ENCODE results near the gene HOXA2.

HOXA2 gene

DNA sequence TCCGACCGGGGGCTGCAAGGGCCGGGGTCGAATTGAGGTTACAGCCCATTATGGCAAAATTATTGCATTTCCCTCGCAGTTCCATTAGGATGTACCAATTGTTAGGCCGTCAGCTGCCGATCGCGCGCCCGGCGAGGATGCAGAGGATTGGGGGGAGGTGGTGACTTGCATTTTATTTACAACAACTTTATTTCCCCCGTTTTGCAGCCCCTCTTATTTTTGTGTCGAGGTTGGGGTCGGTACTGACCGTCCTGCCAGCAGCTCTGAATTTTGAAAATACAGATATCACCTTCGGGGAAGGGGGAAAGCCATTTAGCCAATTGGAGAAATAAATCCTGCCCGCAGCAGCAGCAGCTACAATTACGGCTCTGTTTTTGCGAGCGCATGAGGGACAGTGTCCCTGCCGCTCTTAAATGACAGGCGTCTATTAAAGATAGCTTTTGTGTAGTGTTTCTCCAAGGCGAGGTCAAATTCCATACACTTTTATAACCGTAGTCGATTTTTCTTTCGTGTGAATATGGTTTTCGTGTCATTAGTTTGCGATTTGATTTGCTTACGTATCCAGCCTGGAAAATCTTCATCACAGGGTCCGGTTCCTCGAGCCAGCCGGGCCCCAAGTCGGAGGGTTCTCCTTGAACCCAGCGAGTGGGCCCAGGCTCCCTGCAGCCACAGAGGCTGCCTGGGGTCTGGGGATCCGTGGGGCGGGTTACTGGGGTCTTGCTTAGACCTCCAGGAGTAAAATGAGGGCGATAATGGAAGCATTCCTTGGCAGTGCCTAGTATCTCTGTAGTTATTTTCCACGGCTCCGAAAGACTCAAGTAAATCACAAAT, 41.7 kb upstream of the HOXA2 start:
- no peak for DNase-seq (ENCODE audit: low spot score in 2 of 2)
- no peaks in the 10 kb centered on the region for H3K9me3 Mint-ChIP-seq
- H3K4me3 Mint-ChIP-seq, result no peak overlapping the region
- ATAC-seq, result no peak
- H3K4me1 Mint-ChIP-seq, result peaks cover 6% of the 10 kb centered on the region
- H3K36me3 Mint-ChIP-seq, result no peaks in the 10 kb centered on the region
- no peak overlapping the region for H3K27ac Mint-ChIP-seq

DNA sequence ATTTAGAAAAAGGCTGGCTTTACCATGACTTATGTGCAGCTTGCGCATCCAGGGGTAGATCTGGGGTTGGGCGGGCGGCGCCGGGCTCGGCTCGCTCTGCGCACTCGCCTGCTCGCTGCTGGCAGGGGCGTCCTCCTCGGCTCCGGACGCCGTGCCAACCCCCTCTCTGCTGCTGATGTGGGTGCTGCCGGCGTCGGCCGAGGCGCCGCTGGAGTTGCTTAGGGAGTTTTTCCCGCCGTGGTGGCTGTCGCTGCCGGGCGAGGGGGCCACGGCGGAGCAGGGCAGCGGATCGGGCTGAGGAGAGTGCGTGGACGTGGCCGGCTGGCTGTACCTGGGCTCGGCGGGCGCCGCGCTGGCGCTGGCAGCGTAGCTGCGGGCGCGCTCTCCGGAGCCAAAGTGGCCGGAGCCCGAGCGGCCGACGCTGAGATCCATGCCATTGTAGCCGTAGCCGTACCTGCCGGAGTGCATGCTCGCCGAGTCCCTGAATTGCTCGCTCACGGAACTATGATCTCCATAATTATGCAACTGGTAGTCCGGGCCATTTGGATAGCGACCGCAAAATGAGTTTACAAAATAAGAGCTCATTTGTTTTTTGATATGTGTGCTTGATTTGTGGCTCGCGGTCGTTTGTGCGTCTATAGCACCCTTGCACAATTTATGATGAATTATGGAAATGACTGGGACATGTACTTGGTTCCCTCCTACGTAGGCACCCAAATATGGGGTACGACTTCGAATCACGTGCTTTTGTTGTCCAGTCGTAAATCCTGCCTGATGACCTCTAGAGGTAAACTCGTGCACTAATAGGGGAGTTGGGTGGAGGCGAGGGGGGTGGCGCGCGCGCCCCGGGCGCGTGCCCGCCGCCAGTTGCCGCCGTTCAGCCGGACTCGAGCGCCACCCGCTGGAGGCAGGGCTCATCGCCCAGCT, 40.8 kb upstream of the HOXA2 start, which contains the start of gene HOXA5:
HOXA5 (minus strand) TSS at position 659 of the 927 bp plus-strand sequence; CDS start at position 585, 74 bp downstream.
- H3K36me3 Mint-ChIP-seq, result no peaks in the 10 kb centered on the region
- no peak within 1 kb of the TSS for H3K4me3 Mint-ChIP-seq
- DNase-seq (ENCODE audit: low spot score in 2 of 2), result no peak
- no peak within 1 kb of the TSS for H3K27ac Mint-ChIP-seq
- ATAC-seq, result no peak
- peaks cover 5% of the 10 kb centered on the region for H3K4me1 Mint-ChIP-seq
- H3K9me3 Mint-ChIP-seq, result no peaks in the 10 kb centered on the region

DNA sequence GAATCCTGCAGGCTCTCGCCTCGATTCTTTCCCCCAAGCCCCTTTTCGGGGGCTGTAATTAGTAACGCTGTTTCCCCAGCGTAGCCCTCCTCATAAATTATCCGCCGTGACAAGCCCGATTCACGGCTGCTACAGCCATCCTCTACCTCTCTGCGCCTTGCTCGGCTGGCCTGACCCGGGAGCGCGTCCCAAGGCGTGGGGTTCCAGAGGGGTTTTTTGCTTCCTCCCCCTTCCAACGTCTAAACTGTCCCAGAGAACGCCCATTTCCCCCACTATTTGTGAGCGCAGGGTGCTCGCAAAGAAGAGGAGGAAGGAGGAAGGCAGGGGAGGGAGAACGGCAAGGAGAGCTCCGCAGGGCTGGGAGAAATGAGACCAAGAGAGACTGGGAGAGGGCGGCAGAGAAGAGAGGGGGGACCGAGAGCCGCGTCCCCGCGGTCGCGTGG, 40.1 kb upstream of the HOXA2 start:
- no peak overlapping the region for H3K4me3 Mint-ChIP-seq
- no peak for ATAC-seq
- H3K36me3 Mint-ChIP-seq, result no peaks in the 10 kb centered on the region

DNA sequence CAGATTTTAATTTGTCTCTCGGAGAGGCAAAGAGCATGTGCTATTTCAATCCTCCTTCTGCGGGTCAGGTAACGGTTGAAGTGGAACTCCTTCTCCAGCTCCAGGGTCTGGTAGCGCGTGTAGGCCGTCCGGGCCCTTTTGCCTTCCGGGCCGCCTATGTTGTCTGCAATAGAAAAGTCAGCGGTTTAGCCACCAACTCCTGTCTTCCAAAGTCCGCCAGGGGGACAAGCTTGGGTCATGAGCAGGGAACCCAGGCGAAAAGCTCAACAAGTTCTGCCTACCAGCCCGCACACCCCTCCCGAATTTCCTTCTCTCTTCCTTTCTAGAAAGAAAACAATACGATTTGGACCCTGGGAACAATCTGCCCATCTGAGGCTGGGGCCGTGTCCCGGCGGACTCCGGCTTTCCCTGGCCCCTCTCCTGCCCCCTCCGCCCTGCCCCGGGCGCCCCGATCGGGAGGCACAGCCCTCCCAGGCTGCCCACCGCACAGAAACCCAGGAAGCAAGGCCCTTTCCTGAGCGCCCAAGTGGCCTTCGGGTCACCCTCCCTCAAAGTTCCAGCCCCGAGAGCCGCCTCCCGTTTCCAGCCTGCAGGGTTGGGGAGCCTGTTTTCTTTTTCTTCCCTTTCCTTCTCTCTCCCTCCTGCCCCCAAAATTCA, 39.6 kb upstream of the HOXA2 start:
- H3K9me3 Mint-ChIP-seq, result no peaks in the 10 kb centered on the region
- H3K4me3 Mint-ChIP-seq, result no peak overlapping the region
- DNase-seq (ENCODE audit: low spot score in 2 of 2) (no peak), ATAC-seq (no peak)
- H3K36me3 Mint-ChIP-seq, result no peaks in the 10 kb centered on the region
- H3K27ac Mint-ChIP-seq, result no peak overlapping the region
- no peaks in the 10 kb centered on the region for H3K4me1 Mint-ChIP-seq

More for the DNA sequence above, 40.1 kb upstream of the HOXA2 start:
- Mint-ChIP-seq H3K9me3 (no peaks in the 10 kb centered on the region), H3K4me1 (no peaks in the 10 kb centered on the region), H3K27ac (no peak overlapping the region)
- DNase-seq (ENCODE audit: low spot score in 2 of 2), result no peak

DNA sequence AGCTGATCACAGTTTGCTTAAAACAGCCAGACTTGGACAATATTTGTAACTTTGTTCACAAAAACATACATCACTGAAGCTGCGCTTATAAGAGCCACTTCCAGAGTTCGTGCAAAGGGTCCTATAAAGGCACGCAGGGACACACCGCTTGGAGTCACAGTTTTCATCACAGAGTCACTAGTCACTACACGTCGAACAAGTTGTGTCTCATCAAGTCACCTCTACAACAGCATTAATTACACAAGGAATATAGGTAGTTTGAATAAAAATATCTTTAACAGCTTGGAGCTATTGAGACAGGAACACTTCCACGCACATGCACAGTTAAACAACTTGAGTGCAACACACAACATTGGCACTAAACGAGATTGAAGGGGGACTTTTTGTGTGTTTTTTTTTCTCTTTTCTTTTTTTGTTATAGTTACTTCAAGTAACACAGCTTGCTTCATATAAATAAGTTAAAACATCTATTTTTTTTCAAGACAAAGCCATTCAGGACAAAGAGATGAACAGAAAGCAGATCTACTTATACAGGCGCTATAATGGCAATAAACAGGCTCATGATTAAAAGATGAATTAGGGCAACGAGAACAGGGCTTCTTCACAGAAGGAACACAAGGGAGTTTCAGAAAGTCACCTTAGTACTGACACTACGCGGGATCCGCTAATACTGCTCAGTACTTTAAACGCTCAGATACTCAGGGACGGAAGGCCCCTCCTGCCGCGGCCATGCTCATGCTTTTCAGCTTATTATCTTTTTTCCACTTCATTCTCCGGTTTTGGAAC, 38.8 kb upstream of the HOXA2 start:
- no peaks in the 10 kb centered on the region for H3K36me3 Mint-ChIP-seq
- DNase-seq (ENCODE audit: low spot score in 2 of 2) (no peak), ATAC-seq (no peak)
- H3K4me3 Mint-ChIP-seq, result no peak overlapping the region
- H3K27ac Mint-ChIP-seq, result no peak overlapping the region
- peaks cover under 1% of the 10 kb centered on the region for H3K4me1 Mint-ChIP-seq
- no peaks in the 10 kb centered on the region for H3K9me3 Mint-ChIP-seq

DNA sequence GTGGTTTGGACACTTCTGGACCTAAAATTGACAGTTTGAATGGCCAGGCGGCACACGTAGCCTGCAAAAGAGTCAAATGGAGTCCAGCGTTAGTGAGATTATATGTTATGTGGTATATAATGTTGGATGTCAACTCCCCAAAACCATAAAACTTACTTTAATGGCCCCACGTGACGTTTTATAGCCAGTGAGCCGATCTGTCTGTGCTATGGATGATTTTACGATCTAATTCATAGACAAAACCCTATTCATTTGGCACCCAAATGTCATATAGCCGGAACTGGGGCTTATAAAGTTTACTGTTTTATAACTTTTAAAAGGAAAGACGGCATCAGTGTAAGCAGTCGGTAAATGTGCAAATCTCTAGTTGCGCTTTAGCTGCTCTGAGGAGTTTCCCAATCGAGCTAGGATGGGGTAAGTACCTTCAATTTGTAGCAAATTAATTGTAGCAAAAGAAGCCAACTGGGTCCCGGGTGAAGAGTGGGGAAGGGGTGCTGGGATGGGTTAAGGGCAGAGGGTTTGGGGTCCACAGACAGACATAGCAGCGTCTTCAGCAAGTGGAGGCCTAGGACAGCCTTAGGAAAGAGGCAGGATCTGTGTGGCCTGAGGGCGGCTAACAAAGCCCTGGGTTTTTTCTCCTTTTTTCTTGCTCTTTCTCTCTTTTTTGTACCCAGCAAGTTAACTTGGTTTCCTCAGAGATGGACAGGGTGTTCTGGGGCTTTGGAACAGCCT, 37.8 kb upstream of the HOXA2 start:
- Mint-ChIP-seq H3K27ac (no peak overlapping the region), H3K9me3 (no peaks in the 10 kb centered on the region), H3K36me3 (no peaks in the 10 kb centered on the region), H3K4me3 (no peak overlapping the region), H3K4me1 (peaks cover 10% of the 10 kb centered on the region)
- ATAC-seq (no peak), DNase-seq (ENCODE audit: low spot score in 2 of 2) (no peak)

DNA sequence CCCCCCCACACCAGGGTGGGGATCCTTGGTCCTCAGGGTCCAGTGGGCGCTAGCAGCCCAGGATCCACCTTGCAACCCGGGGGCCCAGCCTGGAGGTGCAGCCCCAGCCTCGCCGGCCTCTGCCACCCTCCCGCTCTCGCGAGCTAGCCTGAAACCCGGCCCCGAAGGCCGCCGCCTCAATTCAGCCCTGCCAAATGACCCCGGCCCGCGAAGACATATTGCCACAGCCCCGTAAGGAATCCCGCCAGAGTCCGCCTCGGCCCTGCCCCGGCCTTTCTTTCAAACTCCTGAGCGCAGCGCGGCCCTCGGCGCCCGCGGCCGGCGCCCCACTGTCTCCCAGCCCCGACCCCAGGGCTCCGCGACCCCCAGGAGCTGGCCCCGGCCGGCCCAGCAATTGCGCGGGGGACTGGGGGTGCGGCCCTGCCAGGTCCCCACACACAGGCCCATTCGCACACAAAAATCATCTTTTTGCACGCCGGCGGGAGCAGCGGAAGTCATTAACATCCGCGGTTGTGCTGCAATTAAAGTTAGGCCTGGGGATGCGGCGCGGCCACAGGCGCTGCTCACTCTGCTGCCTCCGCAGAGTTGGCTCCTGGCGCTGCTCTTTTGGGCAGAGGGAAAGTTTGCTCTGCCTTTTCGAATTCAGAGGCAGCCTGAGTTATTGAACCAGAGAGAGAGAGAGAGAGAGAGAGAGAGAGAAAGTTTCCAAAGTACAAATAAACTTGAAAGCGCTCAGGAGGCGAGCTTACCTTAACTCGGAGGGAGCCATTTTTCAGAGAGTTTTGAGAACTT, 37.0 kb upstream of the HOXA2 start:
- no peak overlapping the region for H3K27ac Mint-ChIP-seq

DNA sequence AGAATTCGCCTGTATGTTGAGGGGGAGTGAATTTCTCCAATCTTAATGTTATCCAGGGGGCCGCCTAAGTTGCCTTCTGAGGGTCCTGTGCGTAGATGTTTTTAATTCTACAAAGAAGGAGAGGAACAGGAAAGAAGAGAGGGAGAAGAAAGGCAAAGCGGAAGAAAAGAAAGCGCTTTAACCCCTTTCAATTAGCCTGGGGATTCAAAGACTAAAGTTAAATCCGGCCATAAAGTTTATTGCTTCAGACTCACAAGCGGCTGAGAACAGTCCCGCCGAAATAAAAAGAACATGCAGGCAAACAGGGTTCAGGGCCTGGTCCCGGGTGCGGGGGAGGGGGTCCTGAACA, 36.5 kb upstream of the HOXA2 start:
- no peak overlapping the region for H3K27ac Mint-ChIP-seq
- ATAC-seq (no peak), DNase-seq (ENCODE audit: low spot score in 2 of 2) (no peak)
- H3K4me3 Mint-ChIP-seq, result no peak overlapping the region
- no peaks in the 10 kb centered on the region for H3K9me3 Mint-ChIP-seq
- no peaks in the 10 kb centered on the region for H3K36me3 Mint-ChIP-seq
- H3K4me1 Mint-ChIP-seq, result peaks cover 23% of the 10 kb centered on the region

More for the DNA sequence above, 37.0 kb upstream of the HOXA2 start:
- H3K4me1 Mint-ChIP-seq, result peaks cover 18% of the 10 kb centered on the region
- no peaks in the 10 kb centered on the region for H3K36me3 Mint-ChIP-seq
- no peaks in the 10 kb centered on the region for H3K9me3 Mint-ChIP-seq
- H3K4me3 Mint-ChIP-seq, result no peak overlapping the region
- DNase-seq (ENCODE audit: low spot score in 2 of 2), result no peak
- no peak for ATAC-seq

DNA sequence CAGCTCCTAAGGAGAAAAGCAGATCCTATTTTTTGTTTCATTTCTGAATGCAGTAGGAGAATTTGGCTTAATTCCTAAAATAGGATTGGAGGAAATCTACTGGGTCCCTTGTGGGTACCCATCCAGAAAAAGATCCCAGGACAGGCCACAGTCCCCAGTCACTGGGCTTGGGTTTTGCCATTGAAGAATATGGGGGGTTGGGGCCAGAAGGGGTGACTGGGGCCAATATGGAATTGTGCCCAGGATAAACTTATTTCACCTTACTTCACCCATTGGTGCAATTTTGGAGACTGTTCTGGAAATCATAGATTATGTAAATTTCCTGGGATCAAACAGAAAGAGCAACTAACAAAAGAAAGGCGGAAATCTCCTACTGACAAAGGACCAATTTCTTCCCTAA, 36.0 kb upstream of the HOXA2 start:
- no peaks in the 10 kb centered on the region for H3K36me3 Mint-ChIP-seq
- no peaks in the 10 kb centered on the region for H3K9me3 Mint-ChIP-seq
- no peak overlapping the region for H3K27ac Mint-ChIP-seq

DNA sequence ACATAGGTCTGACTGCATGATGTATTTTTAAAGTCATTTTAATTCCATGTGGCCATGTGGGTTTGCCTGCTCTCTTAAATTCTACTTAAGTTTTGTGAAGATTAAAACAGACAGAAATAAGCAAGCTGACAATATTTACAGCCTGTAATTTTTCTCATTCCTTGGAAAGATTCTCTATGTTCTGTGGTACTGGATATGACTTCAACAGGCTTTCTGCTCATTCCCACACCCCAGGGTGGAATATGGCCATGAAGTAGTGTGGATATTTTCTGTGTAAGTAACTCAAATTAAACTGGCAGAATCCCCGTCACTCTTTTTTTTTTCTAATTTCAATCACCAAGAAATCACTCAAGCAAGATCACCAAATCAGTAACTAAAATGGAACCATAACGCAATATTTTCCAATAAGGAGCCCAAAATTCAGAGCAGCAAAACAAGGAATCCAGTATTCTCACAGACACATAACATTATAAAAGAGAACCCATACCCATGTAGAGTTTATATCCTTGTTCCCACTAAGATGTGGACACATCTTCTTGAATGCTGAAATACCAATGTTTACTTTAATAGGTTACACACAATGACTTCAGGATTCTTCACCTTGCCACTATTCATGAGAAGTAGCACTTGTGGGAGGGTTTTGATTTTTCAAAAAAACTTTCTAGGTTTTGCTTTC, 35.3 kb upstream of the HOXA2 start:
- peaks cover 25% of the 10 kb centered on the region for H3K4me1 Mint-ChIP-seq
- H3K27ac Mint-ChIP-seq, result no peak overlapping the region
- DNase-seq (ENCODE audit: low spot score in 2 of 2) (no peak), ATAC-seq (no peak)
- H3K36me3 Mint-ChIP-seq, result no peaks in the 10 kb centered on the region
- H3K4me3 Mint-ChIP-seq, result no peak overlapping the region
- no peaks in the 10 kb centered on the region for H3K9me3 Mint-ChIP-seq

More for the DNA sequence above, 36.0 kb upstream of the HOXA2 start:
- DNase-seq (ENCODE audit: low spot score in 2 of 2) (no peak), ATAC-seq (no peak)
- Mint-ChIP-seq H3K4me3 (no peak overlapping the region), H3K4me1 (peaks cover 25% of the 10 kb centered on the region)

DNA sequence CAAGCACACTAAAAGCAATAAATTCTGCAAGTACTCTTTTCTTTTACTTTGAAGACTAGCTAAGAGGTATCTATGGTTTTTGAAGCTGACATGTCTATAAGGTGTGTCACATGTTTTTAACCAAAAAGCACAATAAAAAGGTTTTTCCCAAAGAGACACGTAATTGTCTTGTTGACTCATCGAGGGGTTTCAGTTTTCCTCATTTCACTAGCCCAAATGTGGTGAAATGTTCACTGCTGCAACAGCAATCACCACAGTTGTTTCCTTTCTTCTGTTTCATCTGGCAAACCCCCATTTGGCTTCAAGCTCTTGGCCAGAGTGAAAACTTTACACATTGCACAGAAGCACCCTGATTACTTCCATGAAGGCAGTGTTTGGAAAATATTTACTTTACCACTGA, 31.9 kb upstream of the HOXA2 start:
- peak; percentile 75 for ATAC-seq
- H3K4me1 Mint-ChIP-seq, result peaks cover 25% of the 10 kb centered on the region
- H3K4me3 Mint-ChIP-seq, result no peak overlapping the region
- no peaks in the 10 kb centered on the region for H3K9me3 Mint-ChIP-seq
- DNase-seq (ENCODE audit: low spot score in 2 of 2), result no peak
- H3K27ac Mint-ChIP-seq, result no peak overlapping the region
- H3K36me3 Mint-ChIP-seq, result no peaks in the 10 kb centered on the region

DNA sequence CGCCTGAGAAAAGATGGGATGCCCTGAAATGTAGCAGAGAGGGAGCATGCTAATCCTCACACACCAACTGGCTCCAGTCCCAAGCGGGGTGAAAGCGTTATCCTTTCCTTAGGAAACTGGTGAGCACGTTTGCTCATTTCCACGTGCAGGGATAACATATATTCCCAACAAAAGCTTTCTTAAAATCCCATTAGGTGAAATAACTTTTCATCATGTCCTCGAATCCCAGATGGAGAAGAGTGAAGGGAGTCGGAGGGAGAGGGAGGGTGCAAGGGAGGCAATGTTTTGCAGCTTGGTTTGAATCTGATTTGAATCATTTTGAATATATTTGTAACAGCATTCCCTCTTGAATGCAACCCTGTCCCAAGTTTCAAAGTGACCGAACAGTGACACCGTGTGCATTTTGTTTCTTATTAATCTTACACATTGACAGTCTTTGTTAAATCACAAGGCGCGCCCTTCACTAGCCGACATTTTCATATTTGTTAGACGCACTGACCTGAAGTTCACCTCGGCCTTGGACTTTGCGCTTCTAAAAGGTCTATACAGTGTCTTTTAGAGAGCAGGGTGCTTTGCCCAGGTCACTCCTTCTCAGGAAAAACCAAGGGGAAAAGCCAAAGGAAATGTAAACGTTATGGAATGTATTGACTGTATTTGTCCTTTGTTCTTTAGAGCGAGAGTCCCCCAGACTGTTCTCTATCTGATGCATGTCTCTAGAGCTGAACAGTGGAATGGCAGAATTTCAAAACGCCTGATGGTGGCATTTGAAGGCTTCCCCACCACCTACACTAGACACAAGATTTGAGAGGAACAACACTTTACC, 31.1 kb upstream of the HOXA2 start:
- ATAC-seq, result no peak
- no peaks in the 10 kb centered on the region for H3K9me3 Mint-ChIP-seq
- no peak overlapping the region for H3K27ac Mint-ChIP-seq
- H3K4me1 Mint-ChIP-seq, result peaks cover 25% of the 10 kb centered on the region
- no peak overlapping the region for H3K4me3 Mint-ChIP-seq
- no peak for DNase-seq (ENCODE audit: low spot score in 2 of 2)
- H3K36me3 Mint-ChIP-seq, result no peaks in the 10 kb centered on the region
